NCI-H446 (cell line): ENCODE data around the gene WDR7.

Experiments used
- DNase-seq, 2 experiments: peaks; one replicate each; lab custom pipeline; 2025; lab: John Stamatoyannopoulos, UW

Gene WDR7

DNA sequence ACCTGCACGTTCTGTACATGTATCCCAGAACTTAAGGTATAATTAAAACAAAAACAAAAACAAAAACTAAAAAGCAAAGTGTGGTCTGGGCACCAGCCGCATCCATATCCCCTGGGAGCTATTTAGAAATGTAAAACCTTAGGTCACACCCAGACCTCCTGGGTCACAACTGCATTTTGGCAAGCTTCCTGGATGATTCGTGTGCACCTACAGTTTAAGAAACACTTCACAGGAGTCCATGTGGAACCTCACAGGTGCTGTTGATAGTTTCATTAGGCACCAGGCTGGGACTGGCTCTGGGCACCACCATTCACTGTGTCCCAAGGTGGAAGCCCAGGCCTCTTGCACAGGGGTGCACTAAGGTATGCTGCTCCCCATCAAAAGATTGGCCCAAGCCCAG is 392.1 kb downstream of the WDR7 start:
- no peak for DNase-seq

DNA sequence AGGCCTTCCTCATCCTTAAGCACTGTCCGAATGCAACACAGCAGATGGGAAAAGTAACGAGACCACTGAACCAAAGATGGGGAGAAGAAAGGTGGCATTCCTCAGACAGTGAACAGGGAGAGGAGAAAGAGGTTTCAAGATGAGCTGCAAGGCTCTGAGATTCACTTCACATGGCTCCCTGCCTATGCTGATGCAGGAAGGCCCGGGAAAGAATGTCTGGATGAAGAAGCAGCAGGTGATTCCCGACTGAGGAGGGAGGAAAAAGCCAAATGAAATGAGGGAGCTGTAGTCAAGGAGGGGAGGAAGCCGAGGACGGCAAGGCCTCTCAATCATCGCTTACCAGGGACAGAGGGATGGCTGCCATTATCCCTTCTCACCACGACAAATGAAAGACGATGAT is 397.2 kb downstream of the WDR7 start:
- DNase-seq = no peak

DNA sequence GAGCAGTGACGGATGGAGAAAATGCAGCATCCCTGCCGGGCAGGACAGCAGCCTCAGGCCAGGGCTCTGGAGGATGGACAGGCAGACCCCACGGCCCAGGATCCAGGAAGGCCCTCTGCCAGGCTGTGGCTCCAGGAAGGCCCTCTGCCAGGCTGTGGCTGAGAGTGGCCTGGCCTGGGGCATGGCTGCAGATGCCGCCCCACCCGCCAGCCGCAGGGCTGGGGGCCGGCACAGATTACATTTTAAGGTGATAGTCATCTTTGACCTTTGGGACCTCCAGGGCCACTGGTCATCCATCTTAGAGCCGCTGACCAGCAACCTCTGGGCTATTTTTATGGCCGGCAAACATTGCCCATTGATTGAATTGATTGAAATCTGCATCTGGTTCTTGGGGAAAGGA is 397.7 kb downstream of the WDR7 start:
- no peak for DNase-seq

DNA sequence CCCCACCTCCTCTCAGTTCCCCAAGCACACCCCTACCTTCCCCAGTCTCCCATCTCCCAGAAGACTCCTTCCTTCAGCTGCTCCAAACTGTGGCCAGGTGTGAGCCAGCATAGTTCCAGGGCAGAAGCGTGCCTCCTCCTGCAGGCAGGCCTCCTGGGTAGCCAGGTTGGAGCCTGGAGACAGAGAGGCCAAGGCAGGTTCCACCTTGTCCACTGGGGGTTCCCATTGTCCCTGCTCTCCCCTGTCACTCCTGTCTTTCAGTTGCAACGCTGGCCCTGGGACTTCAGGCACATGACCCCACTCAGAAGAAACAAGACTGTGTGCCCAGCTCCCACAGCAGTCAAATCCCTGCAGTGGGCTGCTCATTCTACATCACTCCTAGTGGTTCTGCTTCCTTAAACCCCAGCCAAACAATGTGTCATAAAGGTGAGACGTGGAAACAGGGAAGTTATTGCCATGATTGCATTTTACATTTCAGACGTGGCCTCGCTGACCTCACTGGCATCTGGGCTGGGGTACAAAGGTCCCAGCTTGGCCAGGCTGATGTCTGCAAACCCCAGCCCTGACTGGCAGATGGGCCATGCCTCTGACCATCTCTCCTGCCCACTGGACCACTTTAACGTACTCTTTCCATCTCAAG is 399.3 kb downstream of the WDR7 start:
- DNase-seq = no peak

DNA sequence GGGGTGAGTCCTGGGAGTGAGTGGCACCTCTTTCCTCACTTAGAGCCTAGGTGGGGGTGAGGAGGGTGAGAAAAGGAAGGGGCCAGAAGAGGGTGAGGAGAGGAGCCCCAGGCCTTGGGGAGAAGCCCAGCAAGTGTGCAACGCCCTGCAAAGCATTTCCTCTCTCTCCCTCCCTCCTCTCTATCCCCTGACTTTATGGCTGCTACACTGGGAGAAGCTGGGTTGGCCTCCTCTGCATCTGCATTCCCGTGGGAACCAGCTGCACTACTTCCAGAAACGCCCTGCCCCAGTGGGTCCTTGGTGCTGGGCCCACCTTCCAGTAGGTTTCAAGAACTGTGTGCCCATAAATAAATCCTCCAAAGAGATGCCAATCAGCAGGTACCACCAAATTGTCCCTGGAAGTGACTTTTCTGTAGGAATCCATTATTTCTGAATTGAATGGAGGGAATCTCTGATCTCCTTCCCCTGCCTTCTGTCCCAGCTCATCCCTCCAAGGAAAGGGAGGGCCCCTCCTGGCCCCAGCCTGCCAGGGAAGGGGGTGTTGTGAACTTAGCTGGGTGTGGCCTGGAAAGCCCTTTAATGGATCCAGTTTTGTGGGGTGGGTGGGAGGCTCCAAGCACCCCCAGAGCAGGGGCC is 400.0 kb downstream of the WDR7 start:
- no peak for DNase-seq

DNA sequence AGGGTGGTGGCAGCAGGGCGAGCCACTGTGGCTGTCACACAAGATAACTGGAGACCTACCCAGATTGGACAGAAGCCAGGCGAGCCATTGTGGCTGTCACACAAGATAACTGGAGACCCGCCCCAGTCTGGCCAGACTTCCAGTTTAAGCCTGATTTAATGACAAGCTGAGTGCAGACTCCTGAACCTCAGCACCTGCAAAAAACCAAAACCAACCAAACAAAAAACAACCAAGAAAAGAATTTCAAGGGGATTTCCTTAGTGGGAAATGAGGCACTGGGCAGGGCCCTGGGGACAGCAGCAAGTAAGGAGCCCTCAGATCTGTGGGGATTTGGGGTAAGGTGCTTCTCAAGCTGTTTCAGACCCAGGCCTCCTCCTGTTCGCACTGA is 400.5 kb downstream of the WDR7 start:
- DNase-seq = no peak

DNA sequence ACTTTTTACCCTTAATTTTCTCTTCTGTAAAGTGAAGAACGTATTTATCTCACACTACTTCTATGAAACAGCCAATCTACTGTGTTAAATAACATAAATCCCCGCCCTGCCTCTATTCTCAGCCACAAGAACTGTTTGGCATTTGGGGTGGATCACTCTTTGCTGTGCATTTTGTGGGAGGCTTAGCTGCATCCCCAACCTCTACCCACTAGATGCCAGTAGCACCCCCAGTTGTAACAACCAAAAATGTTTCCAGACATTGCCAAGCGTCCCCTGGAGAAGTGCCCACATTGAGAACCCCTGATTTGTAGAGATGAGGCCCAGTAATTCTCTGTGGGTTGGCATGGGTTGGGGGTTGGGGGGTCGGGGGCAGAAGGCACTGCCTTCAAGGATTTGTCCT is 401.0 kb downstream of the WDR7 start:
- no peak for DNase-seq

DNA sequence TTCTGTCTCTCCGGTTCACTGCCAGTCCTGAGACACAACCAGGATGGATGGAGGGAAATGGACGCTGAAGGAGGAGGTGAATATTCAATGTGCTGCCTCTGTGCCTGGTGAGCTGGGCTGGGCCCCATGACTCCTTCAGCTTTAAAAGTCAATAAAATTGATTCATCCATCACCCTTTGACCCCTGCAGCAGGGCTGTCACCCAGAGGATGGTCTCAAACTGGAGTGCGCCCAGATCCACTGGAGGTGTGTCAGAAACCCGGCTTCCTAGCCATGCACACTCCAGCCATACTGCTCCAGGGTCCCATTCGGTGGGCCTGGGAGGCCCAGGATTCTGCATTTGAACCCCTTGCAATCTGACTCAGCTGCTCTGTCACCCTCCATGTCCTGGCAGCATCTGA is 401.6 kb downstream of the WDR7 start:
- DNase-seq = no peak

DNA sequence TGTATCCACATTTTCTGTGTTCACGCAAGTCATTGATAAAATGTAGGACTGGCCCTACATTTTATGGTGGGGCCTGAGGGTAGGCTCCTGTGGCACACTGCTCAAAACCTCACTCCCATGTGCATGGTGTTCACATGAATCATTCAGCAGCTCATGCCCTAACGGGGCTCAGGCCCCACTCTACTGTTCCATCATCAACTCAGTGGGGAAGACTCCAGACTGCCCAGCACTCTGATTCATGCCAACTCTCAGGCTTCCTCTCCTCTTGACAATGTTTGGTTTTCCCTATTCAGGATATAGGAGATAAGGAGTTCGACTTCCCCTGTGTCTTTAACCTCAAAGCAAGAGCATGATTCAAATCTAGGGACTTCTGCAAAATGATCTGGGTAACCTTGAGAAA is 403.7 kb downstream of the WDR7 start:
- no peak for DNase-seq

DNA sequence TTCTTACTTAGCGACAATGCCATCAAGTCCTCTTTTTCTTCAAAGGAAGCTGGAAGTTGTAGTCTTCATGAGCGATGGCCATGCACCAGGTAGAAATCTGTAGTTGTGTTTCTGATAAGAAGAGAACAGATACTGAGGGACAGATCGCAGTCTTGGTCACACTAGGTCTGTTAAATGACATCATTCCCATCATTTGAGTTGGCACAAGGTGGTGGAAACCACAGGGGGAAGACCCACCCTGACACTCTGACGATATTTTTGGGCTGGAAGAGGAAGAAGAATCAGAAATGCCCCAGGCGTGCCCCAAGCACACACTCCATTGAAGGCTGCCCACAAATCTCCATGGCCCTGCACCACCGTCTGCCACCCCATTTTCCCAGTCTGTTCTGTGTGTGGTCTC is 406.7 kb downstream of the WDR7 start:
- no peak for DNase-seq

DNA sequence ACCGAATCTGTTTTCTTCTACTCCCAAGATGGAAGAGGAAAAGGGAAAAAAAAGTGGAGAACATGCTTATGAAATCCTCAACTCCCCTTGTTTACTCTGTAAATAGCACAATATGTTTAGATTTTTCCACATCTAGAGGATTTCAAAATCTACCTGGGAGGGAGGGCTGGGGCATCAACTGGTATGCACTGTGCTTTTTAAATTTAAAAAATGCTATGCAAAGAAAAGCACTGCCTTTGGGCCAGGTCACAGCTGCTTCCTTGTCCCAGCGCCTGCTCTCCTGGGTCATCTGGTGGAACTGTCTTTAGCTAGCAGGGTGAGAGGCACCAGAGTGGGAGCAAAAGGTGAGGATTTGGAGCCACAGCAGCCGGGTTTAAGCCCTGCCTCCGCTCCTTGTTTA is 407.6 kb downstream of the WDR7 start:
- no peak for DNase-seq

DNA sequence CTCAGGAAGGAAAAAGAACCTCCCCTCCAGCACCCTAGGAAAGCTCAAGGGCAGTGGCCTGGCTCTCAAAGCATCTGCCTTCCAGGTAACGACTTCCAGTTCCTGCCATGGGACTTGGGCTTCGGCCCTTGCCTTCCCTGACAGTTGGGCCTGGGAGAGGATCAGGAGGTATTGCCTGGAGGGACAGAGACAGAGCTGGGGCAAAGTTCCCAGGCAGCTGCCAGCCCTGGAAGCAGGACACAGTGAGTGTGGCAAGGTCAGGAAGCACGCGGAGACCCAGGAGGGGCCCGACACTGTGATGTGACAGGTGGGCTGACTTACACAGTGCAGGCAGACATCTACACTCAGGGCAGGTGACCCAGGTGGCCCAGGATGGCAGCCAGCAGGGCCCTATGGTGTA is 408.2 kb downstream of the WDR7 start:
- DNase-seq = no peak

DNA sequence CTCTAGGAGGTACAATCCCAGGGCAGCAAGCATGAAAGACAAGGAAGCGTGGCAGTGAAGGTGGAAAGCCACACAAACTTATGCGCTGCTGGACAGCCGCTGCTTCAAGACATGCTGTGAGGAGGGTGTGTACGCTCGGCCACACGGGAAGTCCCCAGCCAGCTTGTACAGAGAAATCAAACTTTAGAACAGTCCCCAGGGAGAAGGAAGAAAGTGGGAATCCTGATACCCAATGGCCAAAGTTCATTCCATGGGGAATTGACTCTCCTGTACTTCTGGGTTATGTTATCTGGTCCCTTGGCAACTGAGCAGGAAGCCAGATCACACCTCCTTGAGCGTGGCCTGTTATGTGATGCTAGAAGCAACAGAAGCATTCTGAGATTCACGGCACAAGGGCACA is 409.7 kb downstream of the WDR7 start:
- DNase-seq = no peak

DNA sequence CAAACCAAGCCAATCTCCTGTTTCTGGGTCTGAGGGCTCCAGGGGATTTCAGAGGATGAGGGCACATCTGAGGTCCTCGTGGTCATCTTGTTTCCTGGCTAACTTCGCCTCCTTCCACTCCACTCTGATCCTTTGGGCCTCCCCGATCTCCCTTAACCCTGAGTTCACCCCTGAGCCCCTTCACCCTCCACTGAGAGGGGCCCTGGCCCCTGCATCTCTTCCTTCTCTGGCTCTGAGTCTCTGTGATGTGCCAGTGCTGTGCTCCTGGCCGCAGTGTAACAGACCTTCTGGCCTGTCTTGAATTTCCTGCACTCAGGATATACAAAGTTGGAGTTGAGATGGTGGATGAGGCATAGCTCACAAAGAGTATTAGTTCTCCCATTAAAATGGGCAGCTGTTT is 411.0 kb downstream of the WDR7 start:
- DNase-seq = peak in 1 of 2 experiments; percentile 49

DNA sequence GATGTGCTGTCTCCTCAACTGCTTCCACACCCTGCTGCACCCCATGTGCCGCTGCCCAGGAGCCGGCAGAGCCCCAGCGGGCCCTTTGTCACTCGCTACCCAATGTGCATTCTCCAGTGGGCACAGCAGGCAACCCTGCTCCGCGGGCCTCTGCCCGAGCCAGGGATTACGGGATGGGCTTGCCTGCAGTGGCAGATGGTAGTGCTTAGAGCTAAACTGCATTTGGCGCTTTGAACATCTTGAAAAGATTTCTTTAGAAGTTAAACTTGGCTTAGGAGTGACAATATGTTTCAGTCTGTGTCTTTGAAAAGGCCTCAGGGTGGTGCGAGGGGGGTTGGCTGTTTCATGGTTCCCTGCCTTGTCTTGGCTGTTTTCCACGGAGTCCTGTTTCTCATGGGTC is 411.7 kb downstream of the WDR7 start:
- DNase-seq = peak; percentile 81 to 96

DNA sequence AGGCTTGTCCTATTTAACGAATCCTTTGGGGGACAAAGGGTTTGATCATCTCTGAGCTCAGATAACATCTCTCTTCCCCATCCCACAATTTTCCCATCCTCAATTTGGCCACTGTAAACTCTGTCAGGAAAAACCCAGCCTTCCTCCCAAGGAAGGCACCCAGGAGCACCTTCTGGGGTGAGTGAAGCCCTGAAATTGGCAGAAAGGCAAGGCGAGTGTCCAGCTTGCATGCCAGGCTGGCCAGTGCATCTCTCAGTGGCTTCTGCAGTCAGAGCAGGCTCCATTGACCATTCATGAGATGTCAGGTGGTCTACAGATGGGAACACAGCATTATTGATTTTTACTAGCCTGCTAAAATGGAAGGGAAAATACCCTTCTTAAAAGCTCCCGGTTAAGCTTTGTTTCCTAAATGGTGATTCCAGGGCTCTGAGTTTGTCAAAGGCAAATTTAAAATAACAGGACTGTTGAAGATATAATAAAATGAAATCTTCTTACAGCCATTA is 412.5 kb downstream of the WDR7 start:
- peak in 1 of 2 experiments; percentile 41 for DNase-seq

DNA sequence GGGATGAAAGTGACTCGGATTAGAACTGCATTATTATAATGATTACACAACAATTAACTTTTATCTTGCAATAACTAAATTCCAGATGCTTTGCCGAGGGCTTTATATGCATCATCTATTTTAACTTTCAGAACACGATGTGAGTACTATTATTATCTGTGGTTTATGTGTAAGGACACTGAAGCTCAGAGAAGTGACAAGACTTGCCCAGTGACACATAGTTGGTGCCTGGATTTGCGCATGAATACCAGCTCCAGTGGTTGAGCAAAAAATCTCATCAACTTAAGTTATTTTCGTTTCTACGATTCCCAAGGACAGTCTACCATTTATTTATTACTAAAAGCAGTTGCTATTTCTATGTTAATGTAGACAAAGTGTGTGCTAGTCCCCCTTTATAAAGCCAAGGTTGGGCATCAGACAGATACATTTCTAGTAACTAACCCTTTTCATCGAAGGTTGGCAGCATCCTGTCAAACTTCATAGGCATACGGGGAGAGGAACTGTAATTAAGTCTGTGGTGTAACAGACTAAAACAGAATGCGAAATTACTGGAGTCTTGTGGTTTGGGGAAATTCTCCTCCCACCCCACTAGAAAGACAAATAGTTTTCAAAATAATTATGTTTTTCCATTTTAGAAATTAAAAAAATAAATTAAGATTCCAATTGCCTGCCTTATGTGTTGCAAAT is 422.5 kb downstream of the WDR7 start:
- no peak for DNase-seq

DNA sequence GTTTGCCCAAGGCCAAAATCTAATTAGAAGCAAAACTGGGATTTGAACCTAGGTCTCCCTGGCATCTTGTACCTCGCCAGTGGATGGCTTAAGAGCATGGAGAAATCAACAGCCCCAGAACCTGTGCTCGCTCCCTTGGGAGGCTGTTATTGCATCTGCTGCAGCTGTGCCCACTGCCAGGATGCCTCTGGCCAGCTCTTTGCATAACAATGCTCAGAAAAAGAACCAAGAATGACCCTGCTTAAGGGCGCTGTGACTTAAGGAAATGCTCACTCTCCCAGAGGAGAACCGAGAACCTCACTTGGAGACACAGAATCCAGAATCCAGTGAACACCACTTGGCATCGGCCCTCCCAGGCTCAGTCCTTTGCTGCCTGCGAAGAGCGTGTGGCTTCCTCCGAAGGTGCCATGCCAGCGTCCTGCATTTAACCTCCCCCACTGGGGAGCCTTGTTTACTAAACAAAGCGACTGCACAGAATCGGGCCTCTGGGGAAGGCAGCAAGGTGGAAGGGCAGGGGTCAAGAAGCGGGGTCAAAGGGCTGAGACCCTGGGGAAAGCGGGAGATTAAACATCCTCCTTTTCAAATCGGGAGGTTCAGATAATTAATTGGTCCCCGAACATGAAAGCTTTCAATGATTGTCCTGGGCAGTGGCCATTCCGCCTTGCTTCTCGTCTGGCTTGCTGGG is 424.7 kb downstream of the WDR7 start:
- no peak for DNase-seq

DNA sequence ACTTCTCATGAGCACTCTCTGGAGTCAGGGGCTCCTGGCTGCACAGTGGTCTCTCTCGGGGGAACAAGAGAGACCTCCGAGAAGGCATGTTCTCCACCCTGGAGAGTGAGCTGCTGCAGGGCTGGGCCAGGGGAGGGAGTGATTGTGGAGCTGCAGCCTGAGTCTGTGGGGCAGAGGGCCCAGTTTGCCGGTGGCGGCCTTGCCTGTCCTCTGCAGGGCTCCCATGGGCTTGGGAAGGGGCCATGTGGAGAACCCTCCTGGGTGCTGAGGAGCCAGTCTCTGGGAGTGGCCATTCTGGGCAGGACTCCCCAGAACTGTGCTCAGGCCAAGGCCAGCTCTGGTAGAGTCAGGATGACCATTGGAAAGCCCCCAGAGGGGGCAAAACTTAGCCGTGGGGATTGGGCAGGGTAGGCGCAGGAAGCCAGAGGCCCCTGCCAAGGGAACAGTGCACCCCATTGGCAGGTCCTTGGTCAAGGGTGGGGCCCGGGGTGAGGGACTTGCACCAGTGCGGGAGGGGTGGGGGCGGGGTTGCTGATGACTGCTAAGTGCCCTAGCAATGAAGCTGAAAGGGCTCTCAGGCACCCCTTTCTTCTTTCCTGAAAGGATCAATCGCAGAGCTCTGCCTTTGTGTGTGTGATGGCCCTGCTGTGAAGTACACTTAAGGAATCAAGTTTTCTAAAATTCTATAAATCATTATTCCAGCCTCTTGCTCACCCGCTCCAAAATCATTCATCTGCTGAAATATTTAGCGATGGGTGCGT is 426.0 kb downstream of the WDR7 start:
- DNase-seq = no peak

DNA sequence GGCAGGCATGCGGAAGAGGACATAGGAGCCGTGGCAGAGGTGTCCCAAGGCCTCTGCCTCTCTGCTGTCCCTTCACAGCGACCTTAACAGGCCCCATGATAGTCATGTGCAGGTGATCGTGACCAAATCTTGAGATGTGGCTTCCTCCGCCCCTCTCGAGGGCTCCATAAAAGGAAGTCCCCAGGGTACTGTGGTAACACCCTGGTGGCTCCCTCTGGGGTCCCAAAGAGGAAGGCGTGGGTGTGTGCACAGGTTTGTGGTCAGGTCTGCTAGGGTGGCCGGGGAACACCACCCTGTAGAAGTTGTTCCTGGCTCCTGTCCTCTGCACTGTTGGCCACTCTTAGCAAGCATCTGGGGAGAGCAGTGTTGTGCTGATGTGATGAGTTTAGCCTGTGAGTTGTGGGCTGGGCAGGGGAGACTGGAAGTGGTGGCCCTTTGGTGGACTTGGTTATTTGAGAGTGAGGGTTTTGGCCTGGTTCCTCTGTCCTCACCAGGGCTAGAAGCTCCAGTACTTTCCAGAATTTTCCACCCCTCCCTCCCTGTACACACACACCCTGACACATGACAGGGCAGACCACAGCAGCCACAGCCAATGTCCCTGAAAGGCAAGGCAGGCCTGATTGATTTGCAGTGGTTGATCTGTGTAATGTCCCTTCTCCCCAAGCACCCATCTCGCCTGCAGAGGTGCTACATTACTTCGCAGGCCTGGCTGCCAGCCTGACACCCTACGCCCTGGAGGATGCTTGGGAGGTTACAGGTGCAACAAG is 426.8 kb downstream of the WDR7 start:
- DNase-seq = no peak

DNA sequence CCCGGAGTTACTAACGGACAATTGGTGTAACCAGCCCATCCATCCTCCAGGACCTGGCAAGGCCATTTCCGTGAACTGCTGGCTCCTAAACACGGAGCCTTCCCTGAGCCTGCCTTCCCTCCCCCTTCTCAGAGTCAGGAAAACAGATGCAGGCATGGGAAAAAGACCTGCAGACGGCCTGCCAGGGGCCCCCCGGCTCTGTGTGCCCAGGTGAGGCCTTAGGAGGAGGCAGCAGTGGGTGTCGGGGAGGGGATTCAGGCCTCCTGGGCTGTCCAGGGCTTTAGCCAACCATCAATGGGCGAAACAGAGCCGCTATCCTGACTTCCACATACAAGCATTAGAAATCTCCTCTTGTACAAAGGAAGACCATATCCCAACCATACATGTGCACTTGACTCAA is 427.5 kb downstream of the WDR7 start:
- no peak for DNase-seq
